ENCODE results near the gene NPB. TPM values are rescaled to one million over a fixed set of nuclear protein-coding genes. Genes with fewer than 3 reads are reported as not detected.

The NPB gene
- total RNA-seq, 1 donor from 2014 or later: 0.96 TPM

DNA sequence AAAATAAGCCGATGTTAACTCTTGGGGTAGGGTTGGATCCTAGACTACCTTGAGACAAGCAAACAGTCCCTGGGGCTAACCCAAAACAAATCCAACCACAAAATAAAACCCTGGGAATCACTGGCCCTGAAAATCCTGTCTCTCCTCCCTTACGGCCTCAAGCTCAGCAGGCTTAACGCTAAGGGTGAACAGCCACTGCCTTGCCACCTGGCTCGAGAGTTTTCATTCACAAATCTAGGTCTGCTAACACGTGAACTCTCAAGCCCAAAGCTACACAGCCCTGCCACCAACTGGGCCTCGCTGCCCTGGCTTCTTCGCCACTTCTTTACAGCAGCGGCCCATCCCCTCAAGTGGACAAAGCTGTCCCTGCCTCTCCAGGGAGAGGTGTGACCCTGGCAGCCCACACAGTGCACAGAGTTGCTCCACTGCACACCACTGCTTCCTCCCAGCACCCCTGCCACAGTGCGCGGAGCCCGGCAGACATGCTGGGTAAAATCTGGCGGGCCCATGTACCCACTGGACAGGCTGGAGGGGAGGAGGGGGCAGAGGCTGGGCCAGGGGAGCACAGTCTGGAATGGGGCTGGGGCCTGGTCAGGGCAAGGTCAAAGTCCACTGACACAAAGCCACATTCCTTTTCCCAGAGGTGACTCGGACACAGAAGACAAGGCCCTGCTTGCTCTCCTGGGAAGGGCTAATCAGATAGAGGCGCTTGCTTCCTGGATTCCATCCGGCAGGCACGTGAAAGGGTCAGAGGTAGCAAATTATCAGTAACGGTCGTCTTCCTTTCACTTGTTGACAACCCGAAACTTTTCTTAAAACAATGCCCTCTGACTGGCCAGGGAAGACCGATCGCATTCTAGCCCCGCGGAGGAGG, 8.2 kb downstream of the NPB start:
- peak overlapping the region; percentile 93 for H3K4me3 Mint-ChIP-seq (ENCODE audit: unreplicated experiment)
- no peak for DNase-seq

DNA sequence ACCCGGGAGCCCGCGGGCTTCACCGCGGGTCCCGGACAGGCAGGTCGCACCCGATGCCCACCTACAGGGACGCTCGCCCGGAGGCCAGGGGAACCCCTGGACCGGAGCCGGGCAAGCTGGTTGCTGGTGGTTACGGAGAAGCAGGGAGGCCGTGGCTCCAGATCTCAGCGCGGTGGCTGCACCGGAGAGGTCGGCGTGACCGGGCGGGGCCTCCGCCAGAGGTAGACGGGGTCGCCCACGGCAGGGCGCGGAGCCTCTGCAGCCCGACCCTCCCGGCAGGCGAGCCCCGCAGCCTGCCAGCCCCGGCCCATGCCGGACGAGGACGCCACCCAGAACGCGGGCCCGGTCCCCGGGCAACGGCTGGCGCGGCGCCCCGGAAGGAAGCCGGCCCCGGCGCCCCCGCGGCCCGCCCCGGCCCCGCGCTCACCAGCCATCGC, 8.8 kb downstream of the NPB start:
- Mint-ChIP-seq H3K4me3 (ENCODE audit: unreplicated experiment) (peak overlapping the region; percentile 93), H3K9me3 (ENCODE audit: unreplicated experiment) (peaks cover 5% of the 10 kb centered on the region), H3K27me3 (ENCODE audit: unreplicated experiment) (no peaks in the 10 kb centered on the region), H3K27ac (ENCODE audit: unreplicated experiment) (no peak overlapping the region), H3K36me3 (ENCODE audit: unreplicated experiment) (no peaks in the 10 kb centered on the region), H3K4me1 (ENCODE audit: low read depth, unreplicated experiment) (peaks cover 1% of the 10 kb centered on the region)
- no peak for DNase-seq
- TF ChIP-seq, protein P1, sequence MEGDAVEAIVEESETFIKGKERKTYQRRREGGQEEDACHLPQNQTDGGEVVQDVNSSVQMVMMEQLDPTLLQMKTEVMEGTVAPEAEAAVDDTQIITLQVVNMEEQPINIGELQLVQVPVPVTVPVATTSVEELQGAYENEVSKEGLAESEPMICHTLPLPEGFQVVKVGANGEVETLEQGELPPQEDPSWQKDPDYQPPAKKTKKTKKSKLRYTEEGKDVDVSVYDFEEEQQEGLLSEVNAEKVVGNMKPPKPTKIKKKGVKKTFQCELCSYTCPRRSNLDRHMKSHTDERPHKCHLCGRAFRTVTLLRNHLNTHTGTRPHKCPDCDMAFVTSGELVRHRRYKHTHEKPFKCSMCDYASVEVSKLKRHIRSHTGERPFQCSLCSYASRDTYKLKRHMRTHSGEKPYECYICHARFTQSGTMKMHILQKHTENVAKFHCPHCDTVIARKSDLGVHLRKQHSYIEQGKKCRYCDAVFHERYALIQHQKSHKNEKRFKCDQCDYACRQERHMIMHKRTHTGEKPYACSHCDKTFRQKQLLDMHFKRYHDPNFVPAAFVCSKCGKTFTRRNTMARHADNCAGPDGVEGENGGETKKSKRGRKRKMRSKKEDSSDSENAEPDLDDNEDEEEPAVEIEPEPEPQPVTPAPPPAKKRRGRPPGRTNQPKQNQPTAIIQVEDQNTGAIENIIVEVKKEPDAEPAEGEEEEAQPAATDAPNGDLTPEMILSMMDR (IDR thresholded peaks at IDR 0.05; ENCODE audit: partially characterized antibody, unreplicated experiment): no peak

More for the DNA sequence above, 8.2 kb downstream of the NPB start:
- Mint-ChIP-seq H3K27ac (ENCODE audit: unreplicated experiment) (no peak overlapping the region), H3K36me3 (ENCODE audit: unreplicated experiment) (no peaks in the 10 kb centered on the region), H3K27me3 (ENCODE audit: unreplicated experiment) (no peaks in the 10 kb centered on the region), H3K4me1 (ENCODE audit: low read depth, unreplicated experiment) (peaks cover 1% of the 10 kb centered on the region), H3K9me3 (ENCODE audit: unreplicated experiment) (peaks cover 5% of the 10 kb centered on the region)
- TF ChIP-seq, protein P1 (IDR thresholded peaks at IDR 0.05; ENCODE audit: partially characterized antibody, unreplicated experiment): no peak

DNA sequence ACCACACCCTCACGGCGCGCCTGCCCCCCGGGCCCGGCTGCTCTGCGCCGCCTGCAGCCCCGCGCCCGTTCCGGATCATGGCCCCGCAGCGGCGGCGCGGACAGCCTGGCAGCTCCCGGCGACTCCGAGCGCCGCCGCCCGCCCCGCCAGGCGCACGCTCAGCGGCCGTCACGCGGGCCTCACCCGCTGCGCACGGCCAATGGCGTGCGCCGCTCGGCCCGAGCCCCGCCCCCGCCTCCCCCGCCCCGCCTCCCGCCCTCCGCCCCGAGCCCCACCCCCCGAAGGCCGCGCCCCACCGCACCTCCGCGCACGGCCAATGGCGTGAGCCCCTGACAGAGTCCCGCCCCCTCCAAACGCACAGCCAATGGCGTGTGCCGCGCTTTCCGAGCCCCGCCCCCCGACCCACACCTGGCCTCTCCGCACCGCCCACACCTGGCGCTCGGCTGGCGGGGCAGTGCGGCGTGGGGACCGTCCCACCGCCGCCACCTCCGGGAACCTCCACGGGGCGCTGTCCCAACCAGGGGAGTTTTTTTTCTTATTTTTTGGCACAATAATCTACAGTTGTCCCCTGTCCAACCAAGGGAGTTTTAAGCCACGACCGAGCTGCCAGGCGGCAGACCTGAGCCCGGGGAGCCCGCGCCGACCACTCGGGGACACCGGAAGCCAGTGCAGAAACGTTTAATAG, 9.4 kb downstream of the NPB start, which contains the start of gene PCYT2:
TSS of gene PCYT2 (minus strand) at position 123 of the 685 bp plus-strand sequence. CDS start at position 79, 44 bp downstream.
- peaks cover 5% of the 10 kb centered on the region for H3K9me3 Mint-ChIP-seq (ENCODE audit: unreplicated experiment)
- no peak within 1 kb of the TSS for H3K27ac Mint-ChIP-seq (ENCODE audit: unreplicated experiment)
- H3K27me3 Mint-ChIP-seq (ENCODE audit: unreplicated experiment): no peaks in the 10 kb centered on the region

DNA sequence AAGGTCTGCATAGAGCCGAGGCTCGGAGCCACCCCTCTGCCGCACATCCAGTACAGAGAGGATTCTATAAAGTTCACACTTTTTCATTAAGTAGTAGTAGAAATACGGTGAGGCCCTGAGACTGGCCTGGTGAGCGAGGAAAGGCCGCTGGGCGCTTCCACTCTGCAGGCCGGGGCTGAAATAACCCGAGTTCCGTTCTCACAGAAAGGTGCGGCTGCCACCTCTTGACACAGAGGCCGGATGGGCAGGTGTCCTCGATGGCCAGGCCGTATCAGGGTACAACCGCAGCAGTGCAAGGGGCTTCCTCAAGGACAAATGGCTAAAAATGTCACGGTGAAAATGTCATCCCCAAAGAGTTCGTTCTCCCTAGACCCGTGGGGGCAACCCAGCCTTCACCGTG, 9.9 kb downstream of the NPB start:
- Mint-ChIP-seq H3K27me3 (ENCODE audit: unreplicated experiment) (no peaks in the 10 kb centered on the region), H3K27ac (ENCODE audit: unreplicated experiment) (no peak overlapping the region), H3K4me1 (ENCODE audit: low read depth, unreplicated experiment) (peaks cover 4% of the 10 kb centered on the region), H3K9me3 (ENCODE audit: unreplicated experiment) (peaks cover 5% of the 10 kb centered on the region), H3K36me3 (ENCODE audit: unreplicated experiment) (no peaks in the 10 kb centered on the region), H3K4me3 (ENCODE audit: unreplicated experiment) (peak overlapping the region; percentile 78)
- TF ChIP-seq, protein P1 (IDR thresholded peaks at IDR 0.05; ENCODE audit: partially characterized antibody, unreplicated experiment): no peak
- DNase-seq: no peak

More for the DNA sequence above, 9.4 kb downstream of the NPB start, which contains the start of gene PCYT2:
- peak; percentile 91 for DNase-seq
- peak within 1 kb of the TSS; percentile 93 for H3K4me3 Mint-ChIP-seq (ENCODE audit: unreplicated experiment)
- TF ChIP-seq, protein P1 (IDR thresholded peaks at IDR 0.05; ENCODE audit: partially characterized antibody, unreplicated experiment): no peak
- H3K4me1 Mint-ChIP-seq (ENCODE audit: low read depth, unreplicated experiment): peaks cover 1% of the 10 kb centered on the region
- no peaks in the 10 kb centered on the region for H3K36me3 Mint-ChIP-seq (ENCODE audit: unreplicated experiment)
